SK-N-MC (cell line): ENCODE data around the gene BICDL1.

Source experiments
- EZH2 ChIP-seq: fragments of 200-600 bp; sonication (generic); IDR thresholded peaks from one replicate; pipeline ENCODE4 v1.6.1; 2017; ENCODE audit warnings: antibody characterized with exemption
- POLR2AphosphoS5 ChIP-seq: IDR thresholded peaks from 2 replicates; pipeline ENCODE4 v1.6.1; 2012; ENCODE audit warnings: mild to moderate bottlenecking, low read depth, low read length, borderline replicate concordance

- no peak for TF ChIP-seq EZH2
- no peak for TF ChIP-seq POLR2AphosphoS5
Observed at GRCh38 chr12:120090206-120090605, 101.2 kb downstream of the BICDL1 start.
